ENCODE measurements around the gene TRIM46. TPM values are rescaled to one million over a fixed set of nuclear protein-coding genes. Genes with fewer than 3 reads are reported as not detected.

Gene TRIM46
- total and polyA plus RNA-seq, 10 donors = 0.35 to 3.6 (median 1.2) TPM

DNA sequence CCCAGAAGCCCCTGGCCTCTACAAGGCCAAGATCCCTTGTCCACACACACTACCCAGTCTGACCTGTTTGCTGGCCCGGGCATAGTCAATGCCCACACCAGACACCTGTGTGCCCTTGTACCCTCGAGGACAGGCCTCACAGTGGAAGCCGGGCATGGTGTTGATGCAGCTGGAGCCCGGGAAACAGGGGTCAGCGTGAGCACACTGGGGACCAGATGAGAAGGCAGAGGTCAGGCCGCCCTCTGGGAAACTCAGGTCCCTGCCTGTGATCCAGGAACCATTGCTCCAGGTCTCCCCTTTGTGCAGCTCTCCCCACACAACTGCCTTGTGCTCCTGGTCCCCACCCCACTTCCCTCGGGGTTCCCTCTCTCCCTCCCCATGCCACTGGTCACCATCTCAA lies 28.5 kb downstream of the TRIM46 start:
- DNase-seq = peak; percentile 58

GRCh38 chr1:155202731-155203515 lies 29.3 kb downstream of the TRIM46 start:
- no peak overlapping the region for H3K27ac ChIP-seq
- no peak overlapping the region for H3K4me3 ChIP-seq
- TF ChIP-seq, protein P1, sequence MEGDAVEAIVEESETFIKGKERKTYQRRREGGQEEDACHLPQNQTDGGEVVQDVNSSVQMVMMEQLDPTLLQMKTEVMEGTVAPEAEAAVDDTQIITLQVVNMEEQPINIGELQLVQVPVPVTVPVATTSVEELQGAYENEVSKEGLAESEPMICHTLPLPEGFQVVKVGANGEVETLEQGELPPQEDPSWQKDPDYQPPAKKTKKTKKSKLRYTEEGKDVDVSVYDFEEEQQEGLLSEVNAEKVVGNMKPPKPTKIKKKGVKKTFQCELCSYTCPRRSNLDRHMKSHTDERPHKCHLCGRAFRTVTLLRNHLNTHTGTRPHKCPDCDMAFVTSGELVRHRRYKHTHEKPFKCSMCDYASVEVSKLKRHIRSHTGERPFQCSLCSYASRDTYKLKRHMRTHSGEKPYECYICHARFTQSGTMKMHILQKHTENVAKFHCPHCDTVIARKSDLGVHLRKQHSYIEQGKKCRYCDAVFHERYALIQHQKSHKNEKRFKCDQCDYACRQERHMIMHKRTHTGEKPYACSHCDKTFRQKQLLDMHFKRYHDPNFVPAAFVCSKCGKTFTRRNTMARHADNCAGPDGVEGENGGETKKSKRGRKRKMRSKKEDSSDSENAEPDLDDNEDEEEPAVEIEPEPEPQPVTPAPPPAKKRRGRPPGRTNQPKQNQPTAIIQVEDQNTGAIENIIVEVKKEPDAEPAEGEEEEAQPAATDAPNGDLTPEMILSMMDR (IDR thresholded peaks at IDR 0.05 in 8 of 11, conservative IDR thresholded peaks at IDR 0.05 in 3 of 11) = no peak
- no peak for TF ChIP-seq POLR2A (IDR thresholded peaks at IDR 0.05)
- no peak for TF ChIP-seq POLR2AphosphoS5 (IDR thresholded peaks at IDR 0.05)
- H3K9me3 ChIP-seq = no peaks in the 10 kb centered on the region
- intact Hi-C loops (cut with DNase I; ENCODE audit: low total_unique reads) = no loop called here
- peaks cover 10 to 16% (median 15%) of the 10 kb centered on the region in 6 donors for H3K4me1 ChIP-seq
- 83 to 95% (median 91%) methylated on average over 19 of the region's 19 CpGs for whole genome bisulfite sequencing, 5 donors
- DNase-seq = peak; percentile 52
- peaks cover 0 to 10% (median 0%) of the 10 kb centered on the region in 6 donors for H3K36me3 ChIP-seq
- no peaks in the 10 kb centered on the region for H3K27me3 ChIP-seq (replicated peaks in 1 of 7)

More for the DNA sequence above, 28.5 kb downstream of the TRIM46 start:
- Histone ChIP-seq H3K27me3 (replicated peaks in 1 of 7) (no peaks in the 10 kb centered on the region), H3K36me3 (peaks cover 0 to 10% (median 0%) of the 10 kb centered on the region in 6 donors), H3K27ac (no peak overlapping the region), H3K4me3 (no peak overlapping the region), H3K9me3 (no peaks in the 10 kb centered on the region), H3K4me1 (peaks cover 4 to 9% (median 8%) of the 10 kb centered on the region in 6 donors)
- no peak for TF ChIP-seq POLR2AphosphoS5 (IDR thresholded peaks at IDR 0.05)
- no peak for TF ChIP-seq POLR2A (IDR thresholded peaks at IDR 0.05)
- TF ChIP-seq, protein P1 (IDR thresholded peaks at IDR 0.05 in 8 of 11, conservative IDR thresholded peaks at IDR 0.05 in 3 of 11) = no peak
- intact Hi-C loops (cut with DNase I; ENCODE audit: low total_unique reads) = no loop called here
- WGBS, 5 donors = 89 to 95% (median 91%) methylated on average over 6 to 7 of the region's 7 CpGs

GRCh38 chr1:155205035-155205434 lies 31.4 kb downstream of the TRIM46 start:
- Histone ChIP-seq H3K9me3 (no peaks in the 10 kb centered on the region), H3K36me3 (peaks cover 0 to 3% (median 0%) of the 10 kb centered on the region in 6 donors), H3K4me3 (no peak overlapping the region), H3K27ac (no peak overlapping the region), H3K4me1 (peaks cover 20 to 33% (median 30%) of the 10 kb centered on the region in 6 donors), H3K27me3 (replicated peaks in 1 of 7) (no peaks in the 10 kb centered on the region)
- 92 to 98% (median 95%) methylated on average over 11 to 14 of the region's 14 CpGs for WGBS, 5 donors
- DNase-seq = peak; percentile 70
- intact Hi-C loops (cut with DNase I; ENCODE audit: low total_unique reads) = no loop called here
- TF ChIP-seq, protein P1 (IDR thresholded peaks at IDR 0.05 in 8 of 11, conservative IDR thresholded peaks at IDR 0.05 in 3 of 11) = no peak
- TF ChIP-seq POLR2AphosphoS5 (IDR thresholded peaks at IDR 0.05) (no peak), POLR2A (IDR thresholded peaks at IDR 0.05) (no peak)

GRCh38 chr1:155205969-155206593 lies 32.4 kb downstream of the TRIM46 start:
- 77 to 83% (median 79%) methylated on average over 9 of the region's 9 CpGs for WGBS, 5 donors

More at GRCh38 chr1:155205969-155206593, 32.4 kb downstream of the TRIM46 start:
- no peaks in the 10 kb centered on the region for H3K27me3 ChIP-seq (replicated peaks in 1 of 7)
- peaks cover 0 to 8% (median 0%) of the 10 kb centered on the region in 6 donors for H3K36me3 ChIP-seq
- H3K9me3 ChIP-seq = no peaks in the 10 kb centered on the region
- no peak for TF ChIP-seq POLR2AphosphoS5 (IDR thresholded peaks at IDR 0.05)
- TF ChIP-seq, protein P1 (IDR thresholded peaks at IDR 0.05 in 8 of 11, conservative IDR thresholded peaks at IDR 0.05 in 3 of 11) = no peak
- no peak for TF ChIP-seq POLR2A (IDR thresholded peaks at IDR 0.05)
- peaks cover 20 to 44% (median 35%) of the 10 kb centered on the region in 6 donors for H3K4me1 ChIP-seq
- H3K4me3 ChIP-seq = no peak overlapping the region
- intact Hi-C loops (cut with DNase I; ENCODE audit: low total_unique reads) = no loop called here
- no peak overlapping the region for H3K27ac ChIP-seq
- DNase-seq = peak; percentile 66
